Measurements from ENCODE around the gene SPART.

- TF ChIP-seq EP300 (IDR thresholded peaks at IDR 0.05; ENCODE audit: borderline replicate concordance) (no peak), REST (IDR thresholded peaks at IDR 0.05; ENCODE audit: low read depth) (no peak), MAX (IDR thresholded peaks at IDR 0.05) (no peak)
Measured at GRCh38 chr13:36345438-36346221, 564 bp downstream of the SPART start.

Measured in Ishikawa (cell line).